CD14-positive monocyte (primary cell): ENCODE data around the gene SSBP2. TPM values are rescaled to one million over a fixed set of nuclear protein-coding genes. Genes with fewer than 3 reads are reported as not detected.

Experiments
- DNase-seq, 3 donors: peaks; one replicate each; pipeline ENCODE4 v3.0.0-alpha.2; 2011 to 2022
- H2AFZ ChIP-seq: 2 replicates; pipeline ENCODE4 v1.6.0; 2012; ENCODE audit warnings: mild to moderate bottlenecking, low read depth, low read length, inconsistent platforms; ENCODE audit not compliant: insufficient read depth, poor library complexity, severe bottlenecking
- H3K27ac ChIP-seq, 2 donors: 1 replicate in 1 of 2; 2 replicates in 1 of 2; pipeline ENCODE4 v1.5.1; 2012 to 2013; ENCODE audit warnings: low read length in 2 of 2, control low read depth in 1 of 2, inconsistent platforms in 1 of 2, low read depth in 1 of 2, mild to moderate bottlenecking in 1 of 2
- H3K27me3 ChIP-seq, 2 donors: one replicate each; pipeline versions ENCODE4 v1.6.0 to v1.6.1; 2011 to 2013; ENCODE audit warnings: low read length in 2 of 2; ENCODE audit not compliant: control insufficient read depth in 2 of 2, insufficient read depth in 2 of 2
- H3K36me3 ChIP-seq, 2 donors: replicated peaks in 1 of 2; 1 replicate in 1 of 2; 2 replicates in 1 of 2; pipeline versions ENCODE4 v1.5.1 to v1.6.1; 2012 to 2013; ENCODE audit warnings: low read length in 2 of 2, control low read depth in 1 of 2, inconsistent platforms in 1 of 2, mild to moderate bottlenecking in 1 of 2; ENCODE audit not compliant: insufficient read depth in 2 of 2, control insufficient read depth in 1 of 2
- H3K4me1 ChIP-seq, 2 donors: 1 replicate in 1 of 2; 2 replicates in 1 of 2; pipeline versions ENCODE4 v1.5.1 to v1.6.1; 2012 to 2013; ENCODE audit warnings: low read length in 2 of 2, control low read depth in 1 of 2, inconsistent platforms in 1 of 2, mild to moderate bottlenecking in 1 of 2, moderate library complexity in 1 of 2; ENCODE audit not compliant: insufficient read depth in 2 of 2, control insufficient read depth in 1 of 2
- H3K4me2 ChIP-seq: replicated peaks from 2 replicates; pipeline ENCODE3; 2012; ENCODE audit warnings: low read length, moderate library complexity, mild to moderate bottlenecking; ENCODE audit not compliant: poor library complexity, severe bottlenecking; ENCODE audit errors: extremely low read depth
- H3K4me3 ChIP-seq, 3 experiments: fragments of 200-600 bp in 1 of 3; sonication (generic) in 1 of 3; replicated peaks in 1 of 3; 1 replicate in 2 of 3; 2 replicates in 1 of 3; pipeline ENCODE4 v1.5.1; 2011 to 2013; ENCODE audit warnings: low read length in 3 of 3, mild to moderate bottlenecking in 3 of 3, control low read depth in 2 of 3, low read depth in 2 of 3, inconsistent platforms in 1 of 3, moderate library complexity in 1 of 3
- H3K79me2 ChIP-seq: 2 replicates; pipeline ENCODE4 v1.6.0; 2012; ENCODE audit warnings: mild to moderate bottlenecking, control low read depth, inconsistent platforms, low read length, moderate library complexity; ENCODE audit not compliant: insufficient read depth
- H3K9ac ChIP-seq: 2 replicates; pipeline ENCODE4 v1.6.0; 2017; ENCODE audit warnings: low read length, mild to moderate bottlenecking; ENCODE audit not compliant: insufficient read depth, poor library complexity, severe bottlenecking
- H3K9me3 ChIP-seq, 2 donors: replicated peaks in 1 of 2; 1 replicate in 1 of 2; 2 replicates in 1 of 2; pipeline versions ENCODE4 v1.5.1 to v1.6.1; 2012 to 2013; ENCODE audit warnings: low read length in 2 of 2, control low read depth in 1 of 2; ENCODE audit not compliant: control insufficient read depth in 1 of 2, insufficient read depth in 1 of 2
- H4K20me1 ChIP-seq: 2 replicates; pipeline ENCODE4 v1.6.0; 2012; ENCODE audit warnings: mild to moderate bottlenecking, low read length, control low read depth, moderate library complexity; ENCODE audit not compliant: insufficient read depth
- H3K27ac Mint-ChIP-seq, 7 donors: one replicate each; pipeline ENCODE4 v1.8.0; 2020; ENCODE audit warnings: mild to moderate bottlenecking in 7 of 7, mixed read lengths in 7 of 7, moderate library complexity in 6 of 7, inconsistent platforms in 2 of 7
- H3K27me3 Mint-ChIP-seq, 3 donors: one replicate each; pipeline ENCODE4 v1.8.0; 2021 to 2022; ENCODE audit warnings: low read depth in 3 of 3, mild to moderate bottlenecking in 3 of 3, mixed read lengths in 3 of 3, moderate library complexity in 3 of 3, inconsistent platforms in 1 of 3
- H3K36me3 Mint-ChIP-seq, 2 donors: one replicate each; pipeline ENCODE4 v1.8.0; 2020; ENCODE audit warnings: mixed read lengths in 2 of 2, inconsistent platforms in 1 of 2, mild to moderate bottlenecking in 1 of 2
- H3K4me1 Mint-ChIP-seq: one replicate; pipeline ENCODE4 v1.8.0; 2020; ENCODE audit warnings: mild to moderate bottlenecking, mixed read lengths
- H3K4me3 Mint-ChIP-seq, 2 donors: one replicate each; pipeline ENCODE4 v1.8.0; 2020; ENCODE audit warnings: mild to moderate bottlenecking in 2 of 2, mixed read lengths in 2 of 2, moderate library complexity in 1 of 2
- H3K9me3 Mint-ChIP-seq, 7 donors: one replicate each; pipeline ENCODE4 v1.8.0; 2020 to 2022; ENCODE audit warnings: mixed read lengths in 7 of 7, mild to moderate bottlenecking in 6 of 7, moderate library complexity in 6 of 7, inconsistent platforms in 2 of 7
- WGBS: methylation state at CpG from one replicate; pipeline ENCODE4 v1.1.5; 2013; ENCODE audit warnings: missing lambda C conversion rate; ENCODE audit not compliant: insufficient coverage; 5-methylcytosine and 5-hydroxymethylcytosine counted together
- intact Hi-C, 2 donors: fragments of 100-400 bp; cut with micrococcal nuclease; formaldehyde crosslinking; loops; one replicate each; pipeline versions ENCODE4 v1.15.0 to v1.15.1; 2023
- polyA plus RNA-seq, 3 donors: library from polyadenylated mRNA; depleted of rRNA in 1 of 3; unstranded in 2 of 3; stranded (reverse) in 1 of 3; fragments of 300-500 nt in 2 of 3; fragments of >200 nt in 1 of 3; fragmentation: Illumina TruSeq in 2 of 3; gene quantifications; 1 replicate in 2 of 3; 2 replicates in 1 of 3; pipeline ENCODE4 v1.2.3, GENCODE V29; 2012 to 2021
- TF ChIP-seq, protein P1 (sequence below): fragments of 200-600 bp; IDR thresholded peaks from one replicate; pipeline ENCODE4 v1.8.0; 2022; ENCODE audit warnings: antibody characterized with exemption, mild to moderate bottlenecking

SSBP2 gene
- polyA plus RNA-seq, 3 donors = 29.1 to 55.2 (median 53.4) TPM

DNA sequence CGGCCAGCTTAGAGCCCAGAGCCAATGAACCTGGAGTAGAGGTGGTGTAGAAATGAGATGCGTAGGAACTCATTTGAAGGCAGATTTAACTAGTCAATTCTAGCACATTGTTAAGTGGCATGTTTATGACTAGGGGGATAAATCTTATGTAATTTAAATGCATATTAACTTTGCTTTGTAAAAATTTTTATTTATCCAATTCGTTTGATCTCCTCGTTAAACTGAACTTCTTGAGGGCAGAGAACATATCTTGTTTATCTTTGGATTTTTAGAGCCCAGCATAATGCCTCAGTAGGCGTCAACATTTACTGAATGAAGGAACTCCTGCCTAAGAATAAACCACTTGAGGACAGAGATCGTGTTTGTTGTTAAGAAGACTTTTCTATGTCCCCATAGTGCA lies 315.9 kb downstream of the SSBP2 start:
- no peaks in the 10 kb centered on the region for H3K9me3 ChIP-seq
- H3K36me3 ChIP-seq = no peaks in the 10 kb centered on the region
- Mint-ChIP-seq H3K36me3 (peaks cover 0 to 10% of the 10 kb centered on the region in 2 donors), H3K4me3 (no peak overlapping the region), H3K27ac (no peak overlapping the region), H3K9me3 (no peaks in the 10 kb centered on the region), H3K27me3 (no peaks in the 10 kb centered on the region), H3K4me1 (no peaks in the 10 kb centered on the region)
- no peak overlapping the region for H3K4me3 ChIP-seq
- no peaks in the 10 kb centered on the region for H3K79me2 ChIP-seq
- no peaks in the 10 kb centered on the region for H4K20me1 ChIP-seq
- no peak overlapping the region for H3K9ac ChIP-seq
- WGBS = 100% methylated on average over 2 of the region's 6 CpGs
- TF ChIP-seq, protein P1, sequence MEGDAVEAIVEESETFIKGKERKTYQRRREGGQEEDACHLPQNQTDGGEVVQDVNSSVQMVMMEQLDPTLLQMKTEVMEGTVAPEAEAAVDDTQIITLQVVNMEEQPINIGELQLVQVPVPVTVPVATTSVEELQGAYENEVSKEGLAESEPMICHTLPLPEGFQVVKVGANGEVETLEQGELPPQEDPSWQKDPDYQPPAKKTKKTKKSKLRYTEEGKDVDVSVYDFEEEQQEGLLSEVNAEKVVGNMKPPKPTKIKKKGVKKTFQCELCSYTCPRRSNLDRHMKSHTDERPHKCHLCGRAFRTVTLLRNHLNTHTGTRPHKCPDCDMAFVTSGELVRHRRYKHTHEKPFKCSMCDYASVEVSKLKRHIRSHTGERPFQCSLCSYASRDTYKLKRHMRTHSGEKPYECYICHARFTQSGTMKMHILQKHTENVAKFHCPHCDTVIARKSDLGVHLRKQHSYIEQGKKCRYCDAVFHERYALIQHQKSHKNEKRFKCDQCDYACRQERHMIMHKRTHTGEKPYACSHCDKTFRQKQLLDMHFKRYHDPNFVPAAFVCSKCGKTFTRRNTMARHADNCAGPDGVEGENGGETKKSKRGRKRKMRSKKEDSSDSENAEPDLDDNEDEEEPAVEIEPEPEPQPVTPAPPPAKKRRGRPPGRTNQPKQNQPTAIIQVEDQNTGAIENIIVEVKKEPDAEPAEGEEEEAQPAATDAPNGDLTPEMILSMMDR = no peak
- intact Hi-C loops = no loop called here
- H3K27ac ChIP-seq = no peak overlapping the region
- DNase-seq = no peak
- no peak overlapping the region for H2AFZ ChIP-seq
- H3K27me3 ChIP-seq = no peaks in the 10 kb centered on the region
- no peak overlapping the region for H3K4me2 ChIP-seq
- H3K4me1 ChIP-seq = no peaks in the 10 kb centered on the region

DNA sequence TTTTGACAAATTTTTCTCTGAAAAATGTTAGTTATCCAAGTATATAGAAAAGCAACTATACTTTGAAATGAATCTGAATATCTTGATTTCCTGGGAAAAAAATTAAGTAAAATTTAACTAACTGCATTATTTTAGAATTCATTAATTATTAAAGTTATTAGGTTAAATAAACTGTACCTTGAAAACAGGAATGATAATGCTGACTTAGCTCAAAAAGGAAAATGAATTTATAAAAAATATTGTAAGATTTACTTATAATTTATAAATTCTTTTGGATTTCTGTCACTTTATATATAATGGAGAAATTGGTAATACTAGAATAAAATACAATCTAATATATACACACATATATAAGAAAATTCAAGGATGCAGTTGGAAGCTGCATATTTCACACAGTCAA lies 320.9 kb downstream of the SSBP2 start:
- H3K27me3 Mint-ChIP-seq = no peaks in the 10 kb centered on the region
- Histone ChIP-seq H3K36me3 (peaks cover 0 to 5% of the 10 kb centered on the region in 2 donors), H3K27me3 (no peaks in the 10 kb centered on the region), H3K27ac (no peak overlapping the region), H3K9me3 (no peaks in the 10 kb centered on the region), H3K4me1 (no peaks in the 10 kb centered on the region), H4K20me1 (no peaks in the 10 kb centered on the region), H3K4me3 (no peak overlapping the region), H3K79me2 (no peaks in the 10 kb centered on the region), H3K9ac (no peak overlapping the region), H3K4me2 (no peak overlapping the region), H2AFZ (no peak overlapping the region)
- H3K4me1 Mint-ChIP-seq = peaks cover 5% of the 10 kb centered on the region
- H3K36me3 Mint-ChIP-seq = peaks cover 8 to 13% of the 10 kb centered on the region in 2 donors
- no peak overlapping the region for H3K27ac Mint-ChIP-seq
- intact Hi-C loops = loop anchor here (5.0 to 10.0 kb wide), 2 partner anchors 407 to 735 kb away; no protein-coding TSS in a partner anchor
- no peak overlapping the region for H3K4me3 Mint-ChIP-seq
- H3K9me3 Mint-ChIP-seq = no peaks in the 10 kb centered on the region
- TF ChIP-seq, protein P1 = no peak
- no peak for DNase-seq
